PFSK-1 (cell line): ENCODE measurements around the gene CARD10.

ENCODE experiments used
- FOXP2 ChIP-seq: optimal IDR thresholded peaks from 2 replicates; pipeline ENCODE3; 2011; ENCODE audit warnings: borderline replicate concordance, control low read depth, inconsistent platforms; ENCODE audit not compliant: insufficient read depth; ENCODE audit errors: extremely low read length, extremely low read depth
- POLR2AphosphoS5 ChIP-seq: IDR thresholded peaks from 2 replicates; pipeline ENCODE4 v1.6.1; 2012; ENCODE audit warnings: low read depth, mild to moderate bottlenecking, control low read depth, low read length, moderate library complexity
- REST ChIP-seq, 2 experiments: IDR thresholded peaks; 2 replicates each; pipeline versions ENCODE4 v1.6.1 to v1.8.0; 2011 to 2012; ENCODE audit warnings: low read depth in 2 of 2, low read length in 2 of 2, control low read depth in 1 of 2, inconsistent platforms in 1 of 2, mild to moderate bottlenecking in 1 of 2, moderate library complexity in 1 of 2; ENCODE audit not compliant: insufficient read depth in 1 of 2
- SIN3A ChIP-seq: IDR thresholded peaks from 2 replicates; pipeline ENCODE4 v1.6.1; 2012; ENCODE audit warnings: mild to moderate bottlenecking, low read length, moderate library complexity, borderline replicate concordance; ENCODE audit not compliant: insufficient read depth
- TAF1 ChIP-seq: IDR thresholded peaks from 2 replicates; pipeline ENCODE4 v1.6.1; 2012; ENCODE audit warnings: low read length, control low read depth, borderline replicate concordance; ENCODE audit not compliant: insufficient read depth

CARD10 gene

GRCh38 chr22:37482244-37482643 lies 37.0 kb downstream of the CARD10 start:
- TF ChIP-seq SIN3A, result no peak
- TF ChIP-seq TAF1, result no peak
- TF ChIP-seq FOXP2, result no peak
- no peak for TF ChIP-seq REST (IDR thresholded peaks at IDR 0.05; ENCODE audit: insufficient read depth in 1 of 2, low read depth in 2 of 2, low read length in 2 of 2)
- TF ChIP-seq POLR2AphosphoS5, result no peak

- no peak for TF ChIP-seq REST (IDR thresholded peaks at IDR 0.05; ENCODE audit: insufficient read depth in 1 of 2, low read depth in 2 of 2, low read length in 2 of 2)
- TF ChIP-seq TAF1, result no peak
- TF ChIP-seq POLR2AphosphoS5, result no peak
- TF ChIP-seq FOXP2, result no peak
- TF ChIP-seq SIN3A, result no peak
Measured at GRCh38 chr22:37481347-37481907, 37.8 kb downstream of the CARD10 start.

- no peak for TF ChIP-seq REST (IDR thresholded peaks at IDR 0.05; ENCODE audit: insufficient read depth in 1 of 2, low read depth in 2 of 2, low read length in 2 of 2)
- no peak for TF ChIP-seq FOXP2
- TF ChIP-seq SIN3A, result no peak
- no peak for TF ChIP-seq TAF1
Measured at GRCh38 chr22:37480387-37481346, 38.5 kb downstream of the CARD10 start.

GRCh38 chr22:37479196-37479595 lies 40.0 kb downstream of the CARD10 start:
- no peak for TF ChIP-seq FOXP2

- TF ChIP-seq REST (IDR thresholded peaks at IDR 0.05; ENCODE audit: insufficient read depth in 1 of 2, low read depth in 2 of 2, low read length in 2 of 2), result no peak
Measured at GRCh38 chr22:37476389-37477329, 42.6 kb downstream of the CARD10 start.
